ENCODE data around the gene DGKZ.

DGKZ gene

DNA sequence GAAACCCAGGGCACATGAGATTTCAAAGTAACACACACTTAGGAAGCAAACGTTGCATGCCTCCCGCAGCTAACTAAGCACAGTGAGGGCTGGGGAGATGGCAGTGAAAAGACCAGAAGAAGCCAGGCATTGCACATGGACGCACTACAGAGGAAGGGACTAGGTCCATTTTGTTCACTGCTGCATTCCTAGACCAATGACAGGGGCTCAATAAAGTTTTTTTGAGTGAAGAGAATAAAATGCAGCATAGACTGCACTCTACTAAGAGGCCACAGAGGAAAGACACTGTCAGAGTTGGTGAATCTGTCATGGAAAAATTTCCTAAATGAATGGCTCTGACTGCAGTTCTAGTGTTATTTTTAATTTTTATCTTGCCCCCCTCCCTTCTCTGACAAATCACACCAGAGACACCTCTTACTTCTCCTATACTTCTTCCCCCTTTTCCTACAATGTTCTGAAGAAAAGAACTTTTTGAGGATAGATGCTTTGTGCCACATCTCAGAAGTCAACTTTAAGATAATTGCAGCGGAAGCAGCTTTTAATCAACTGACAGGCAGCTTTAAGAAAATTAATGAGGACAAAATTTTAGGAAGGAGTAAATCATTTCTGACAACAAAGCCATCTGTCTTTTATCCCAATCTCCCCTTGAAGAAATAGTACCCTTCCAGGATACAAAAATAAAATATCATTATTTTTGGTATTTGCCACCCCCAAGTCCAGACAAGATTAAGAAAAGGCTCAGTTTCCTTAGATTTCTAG is 79.1 kb downstream of the DGKZ start:
- Histone ChIP-seq H3K27ac (ENCODE audit: low read depth, low read length, poor library complexity, severe bottlenecking) (no peak overlapping the region), H3F3A (ENCODE audit: insufficient read depth, low read length) (no peaks in the 10 kb centered on the region)

DNA sequence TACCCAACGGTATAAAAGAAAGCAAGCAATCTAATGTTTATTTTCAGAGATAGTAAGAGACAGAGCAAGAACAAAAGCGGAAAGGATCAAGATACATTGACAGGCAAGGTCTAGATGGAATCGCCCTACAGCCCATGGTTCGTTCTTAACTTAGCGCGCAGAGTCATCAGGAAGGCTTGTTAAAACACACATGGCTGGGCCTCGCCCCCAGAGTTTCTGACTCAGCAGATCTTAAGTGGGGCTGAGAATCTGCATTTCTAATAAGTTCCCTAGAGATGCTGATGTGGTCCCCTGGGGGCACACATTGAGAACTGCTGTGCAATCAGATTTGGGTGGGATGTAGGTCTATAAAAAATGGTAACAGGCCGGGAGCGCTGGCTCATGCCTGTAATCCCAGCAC is 80.1 kb downstream of the DGKZ start:
- Histone ChIP-seq H2AFZ (ENCODE audit: low read length) (no peak overlapping the region), H3K27me3 (ENCODE audit: insufficient read depth, low read length) (no peaks in the 10 kb centered on the region), H3K9me2 (ENCODE audit: low read depth, low read length) (no peaks in the 10 kb centered on the region), H3K9me3 (ENCODE audit: low read length) (no peaks in the 10 kb centered on the region), H3F3A (ENCODE audit: insufficient read depth, low read length) (no peaks in the 10 kb centered on the region), H3K4me1 (ENCODE audit: insufficient read depth, low read length, severe bottlenecking) (no peaks in the 10 kb centered on the region), H3K79me2 (ENCODE audit: insufficient read depth, low read length) (no peaks in the 10 kb centered on the region), H3K4me2 (ENCODE audit: low read length) (no peak overlapping the region), H3K4me3 (ENCODE audit: low read depth, low read length, poor library complexity, severe bottlenecking) (no peak overlapping the region), H3K9ac (ENCODE audit: low read length) (no peak overlapping the region), H3K36me3 (ENCODE audit: insufficient read depth, low read length) (peaks cover 17% of the 10 kb centered on the region; the same call in 1 of the 2 replicates), H4K20me1 (ENCODE audit: insufficient read depth, low read length) (no peaks in the 10 kb centered on the region), H3K27ac (ENCODE audit: low read depth, low read length, poor library complexity, severe bottlenecking) (no peak overlapping the region)
- TF ChIP-seq, protein P1, sequence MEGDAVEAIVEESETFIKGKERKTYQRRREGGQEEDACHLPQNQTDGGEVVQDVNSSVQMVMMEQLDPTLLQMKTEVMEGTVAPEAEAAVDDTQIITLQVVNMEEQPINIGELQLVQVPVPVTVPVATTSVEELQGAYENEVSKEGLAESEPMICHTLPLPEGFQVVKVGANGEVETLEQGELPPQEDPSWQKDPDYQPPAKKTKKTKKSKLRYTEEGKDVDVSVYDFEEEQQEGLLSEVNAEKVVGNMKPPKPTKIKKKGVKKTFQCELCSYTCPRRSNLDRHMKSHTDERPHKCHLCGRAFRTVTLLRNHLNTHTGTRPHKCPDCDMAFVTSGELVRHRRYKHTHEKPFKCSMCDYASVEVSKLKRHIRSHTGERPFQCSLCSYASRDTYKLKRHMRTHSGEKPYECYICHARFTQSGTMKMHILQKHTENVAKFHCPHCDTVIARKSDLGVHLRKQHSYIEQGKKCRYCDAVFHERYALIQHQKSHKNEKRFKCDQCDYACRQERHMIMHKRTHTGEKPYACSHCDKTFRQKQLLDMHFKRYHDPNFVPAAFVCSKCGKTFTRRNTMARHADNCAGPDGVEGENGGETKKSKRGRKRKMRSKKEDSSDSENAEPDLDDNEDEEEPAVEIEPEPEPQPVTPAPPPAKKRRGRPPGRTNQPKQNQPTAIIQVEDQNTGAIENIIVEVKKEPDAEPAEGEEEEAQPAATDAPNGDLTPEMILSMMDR (IDR thresholded peaks at IDR 0.05; ENCODE audit: low read length): no peak
- TF ChIP-seq EZH2 (IDR thresholded peaks at IDR 0.05; ENCODE audit: borderline replicate concordance, low read length): no peak

More for the DNA sequence above, 79.1 kb downstream of the DGKZ start:
- H3K27me3 ChIP-seq (ENCODE audit: insufficient read depth, low read length): no peaks in the 10 kb centered on the region
- H4K20me1 ChIP-seq (ENCODE audit: insufficient read depth, low read length): no peaks in the 10 kb centered on the region
- no peak overlapping the region for H3K4me3 ChIP-seq (ENCODE audit: low read depth, low read length, poor library complexity, severe bottlenecking)
- no peaks in the 10 kb centered on the region for H3K9me3 ChIP-seq (ENCODE audit: low read length)
- no peak overlapping the region for H2AFZ ChIP-seq (ENCODE audit: low read length)
- H3K9me2 ChIP-seq (ENCODE audit: low read depth, low read length): no peaks in the 10 kb centered on the region
- no peak overlapping the region for H3K9ac ChIP-seq (ENCODE audit: low read length)
- peaks cover 18% of the 10 kb centered on the region; the same call in 1 of the 2 replicates for H3K36me3 ChIP-seq (ENCODE audit: insufficient read depth, low read length)
- H3K4me2 ChIP-seq (ENCODE audit: low read length): no peak overlapping the region
- no peak for TF ChIP-seq EZH2 (IDR thresholded peaks at IDR 0.05; ENCODE audit: borderline replicate concordance, low read length)
- TF ChIP-seq, protein P1 (IDR thresholded peaks at IDR 0.05; ENCODE audit: low read length): no peak
- no peaks in the 10 kb centered on the region for H3K4me1 ChIP-seq (ENCODE audit: insufficient read depth, low read length, severe bottlenecking)
- no peaks in the 10 kb centered on the region for H3K79me2 ChIP-seq (ENCODE audit: insufficient read depth, low read length)

DNA sequence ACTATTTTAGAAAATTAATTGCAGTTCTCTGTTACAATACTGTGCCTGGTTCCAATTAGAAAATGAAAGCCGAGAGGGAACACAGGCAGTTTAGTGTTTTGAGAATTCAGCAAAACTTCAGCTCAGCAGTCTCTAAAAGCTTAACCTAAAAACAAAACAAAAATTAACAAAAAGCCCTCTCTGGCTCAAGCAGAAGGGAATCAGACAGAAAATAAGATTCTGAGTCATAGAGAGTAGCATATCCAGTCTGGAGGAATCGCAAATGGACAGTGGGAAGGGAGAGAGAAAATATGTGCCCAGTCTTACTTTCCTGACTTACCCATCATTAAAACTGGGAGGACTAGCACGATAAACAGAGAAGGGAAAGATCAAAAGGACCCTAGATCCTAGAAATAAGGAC is 82.5 kb downstream of the DGKZ start:
- H3F3A ChIP-seq (ENCODE audit: insufficient read depth, low read length): no peaks in the 10 kb centered on the region
- no peak overlapping the region for H3K4me3 ChIP-seq (ENCODE audit: low read depth, low read length, poor library complexity, severe bottlenecking)
- no peaks in the 10 kb centered on the region for H4K20me1 ChIP-seq (ENCODE audit: insufficient read depth, low read length)
- no peak overlapping the region for H3K4me2 ChIP-seq (ENCODE audit: low read length)
- H3K9ac ChIP-seq (ENCODE audit: low read length): no peak overlapping the region
- H3K4me1 ChIP-seq (ENCODE audit: insufficient read depth, low read length, severe bottlenecking): no peaks in the 10 kb centered on the region
- TF ChIP-seq, protein P1 (IDR thresholded peaks at IDR 0.05; ENCODE audit: low read length): no peak
- no peak for TF ChIP-seq EZH2 (IDR thresholded peaks at IDR 0.05; ENCODE audit: borderline replicate concordance, low read length)
- no peaks in the 10 kb centered on the region for H3K9me3 ChIP-seq (ENCODE audit: low read length)
- no peak overlapping the region for H3K27ac ChIP-seq (ENCODE audit: low read depth, low read length, poor library complexity, severe bottlenecking)
- no peaks in the 10 kb centered on the region for H3K9me2 ChIP-seq (ENCODE audit: low read depth, low read length)
- H3K36me3 ChIP-seq (ENCODE audit: insufficient read depth, low read length): peaks cover 22% of the 10 kb centered on the region; the same call in 1 of the 2 replicates
- H3K27me3 ChIP-seq (ENCODE audit: insufficient read depth, low read length): no peaks in the 10 kb centered on the region
- no peak overlapping the region for H2AFZ ChIP-seq (ENCODE audit: low read length)
- no peaks in the 10 kb centered on the region for H3K79me2 ChIP-seq (ENCODE audit: insufficient read depth, low read length)
